Stimulated activated CD8-positive, alpha-beta memory T cell treated with anti-CD3 and anti-CD28 coated beads, Interleukin-4, amount 100 ng/mL, for 48 hours (primary cell): ENCODE data around the gene SPATA1.
A peak's percentile ranks its signal among the peaks of the same experiment; 100 is the strongest.
"Not testable (repeated sequence)": the region's sequence is repeated elsewhere in the genome, so short reads cannot be mapped to it uniquely, and the experiment has no call there.

Source experiments
- DNase-seq: peaks from one replicate; pipeline ENCODE4 v3.0.0-alpha.2; 2020

The SPATA1 gene

DNA sequence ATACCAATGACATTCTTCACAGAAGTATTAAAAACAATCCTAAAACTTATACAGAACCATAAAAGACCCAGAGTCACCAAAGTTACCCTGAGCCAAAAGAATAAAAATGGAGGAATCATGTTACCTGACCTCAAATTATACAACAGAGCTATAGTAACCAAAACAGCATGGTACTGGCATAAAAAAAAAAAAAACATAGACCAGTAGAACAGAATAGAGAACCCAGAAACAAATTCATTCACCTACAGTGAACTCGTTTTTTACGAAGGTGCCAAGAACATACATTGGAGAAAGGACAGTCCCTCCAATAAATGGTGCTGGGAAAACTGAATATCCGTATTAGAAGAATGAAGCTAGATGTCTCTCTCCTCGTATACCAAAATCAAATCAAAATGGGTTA lies 2.8 kb downstream of the SPATA1 start:
- DNase-seq = no peak

GRCh38 chr1:84510165-84510564 lies 4.0 kb downstream of the SPATA1 start:
- DNase-seq = no peak

- no peak for DNase-seq
Measured at GRCh38 chr1:84510668-84511067, 4.5 kb downstream of the SPATA1 start.

DNA sequence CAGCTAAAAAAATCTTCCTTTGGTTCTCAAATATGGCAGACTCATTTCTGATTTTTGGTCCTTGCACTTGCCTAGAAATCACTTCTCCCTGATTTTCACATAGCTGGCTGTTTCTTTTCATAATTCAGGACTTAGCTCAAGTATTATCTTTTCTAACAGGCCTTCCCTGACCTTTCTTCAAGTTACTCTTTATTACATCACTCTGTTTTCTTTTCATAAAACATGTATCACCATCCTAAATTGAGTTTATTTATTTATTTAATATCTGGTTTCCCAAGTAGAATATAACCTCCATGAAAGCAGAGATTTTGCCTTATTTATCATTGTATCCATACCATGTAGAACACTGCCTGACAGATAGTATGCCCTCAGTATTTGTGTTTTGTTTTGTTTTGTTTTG lies 18.4 kb downstream of the SPATA1 start:
- no peak for DNase-seq

DNA sequence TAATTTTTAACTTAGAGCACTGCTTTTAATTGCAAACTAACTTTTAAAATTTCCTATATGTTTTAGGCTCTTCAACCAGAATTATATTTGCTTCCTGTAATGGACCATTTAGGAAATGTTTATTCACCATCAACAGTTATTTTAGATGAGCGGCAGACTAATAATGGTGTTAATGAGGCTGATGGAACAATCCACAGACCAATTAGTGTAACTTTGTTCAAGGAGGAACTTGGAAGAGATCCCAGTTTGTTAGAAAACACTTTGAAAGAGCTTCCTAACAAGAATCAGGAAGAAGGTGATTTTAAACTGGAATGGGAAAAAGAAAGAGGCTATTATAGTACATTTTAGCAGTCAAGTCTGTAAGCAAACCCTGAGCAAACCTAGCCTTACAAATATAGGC lies 19.6 kb downstream of the SPATA1 start:
- DNase-seq = no peak

DNA sequence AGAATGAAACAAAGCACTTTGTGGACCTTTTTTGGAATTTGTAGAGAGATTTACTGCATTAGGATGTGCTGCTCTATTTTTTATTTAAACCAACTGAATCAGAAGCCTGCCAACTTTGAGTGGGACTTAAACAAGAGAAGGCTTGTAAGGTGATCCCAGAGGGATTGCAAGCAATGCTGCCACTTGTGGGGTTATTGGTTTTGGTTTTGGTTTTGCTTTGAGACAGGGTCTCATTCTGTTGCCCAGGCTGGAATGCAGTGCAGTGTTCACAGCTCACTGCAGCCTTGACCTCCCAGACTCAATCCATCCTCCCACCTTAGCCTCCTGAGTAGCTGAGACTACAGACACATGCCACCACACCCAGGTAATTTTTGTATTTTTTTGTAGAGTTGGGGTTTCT lies 32.4 kb downstream of the SPATA1 start:
- no peak for DNase-seq

DNA sequence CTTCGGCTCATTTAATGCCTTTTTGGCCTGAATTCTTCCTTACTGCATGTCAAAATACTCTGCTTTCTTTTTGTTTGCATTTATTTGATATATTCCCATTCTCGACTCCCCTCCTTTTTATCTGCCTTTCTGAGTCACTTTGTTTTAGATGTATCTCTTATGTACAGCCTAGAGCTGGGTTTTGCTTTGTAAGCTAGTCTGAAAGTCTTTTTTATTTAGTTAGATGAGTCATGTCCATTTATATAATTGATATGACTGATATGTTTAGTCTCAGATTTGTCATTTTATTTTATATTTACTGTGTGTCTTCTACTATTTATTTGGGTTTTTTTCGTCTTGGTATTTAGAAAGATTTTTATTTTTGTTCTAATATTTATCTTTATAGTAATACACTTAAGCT lies 33.8 kb downstream of the SPATA1 start:
- DNase-seq = no peak

GRCh38 chr1:84540759-84541158 lies 34.6 kb downstream of the SPATA1 start:
- DNase-seq = no peak

DNA sequence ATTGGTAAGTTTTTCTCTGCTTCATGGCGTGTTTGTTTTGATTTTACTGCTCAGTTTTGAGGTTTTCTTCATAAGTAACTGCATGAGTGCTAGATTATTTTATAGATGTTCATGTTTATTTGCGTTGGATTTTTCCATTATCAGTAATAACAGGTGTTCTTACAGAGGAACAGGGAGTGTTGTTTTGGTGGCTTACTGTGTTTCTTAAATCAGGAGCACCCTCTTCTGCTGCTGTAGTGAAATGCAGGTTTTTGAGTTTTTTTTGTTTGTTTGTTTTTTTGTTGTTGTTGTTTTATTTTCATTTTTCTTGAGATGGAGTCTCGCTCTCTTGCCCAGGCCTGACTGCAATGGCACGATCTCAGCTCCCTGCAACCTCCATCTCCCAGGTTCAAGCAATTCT lies 35.5 kb downstream of the SPATA1 start:
- no peak for DNase-seq

- DNase-seq = no peak
Measured at GRCh38 chr1:84550826-84551225, 44.6 kb downstream of the SPATA1 start.

DNA sequence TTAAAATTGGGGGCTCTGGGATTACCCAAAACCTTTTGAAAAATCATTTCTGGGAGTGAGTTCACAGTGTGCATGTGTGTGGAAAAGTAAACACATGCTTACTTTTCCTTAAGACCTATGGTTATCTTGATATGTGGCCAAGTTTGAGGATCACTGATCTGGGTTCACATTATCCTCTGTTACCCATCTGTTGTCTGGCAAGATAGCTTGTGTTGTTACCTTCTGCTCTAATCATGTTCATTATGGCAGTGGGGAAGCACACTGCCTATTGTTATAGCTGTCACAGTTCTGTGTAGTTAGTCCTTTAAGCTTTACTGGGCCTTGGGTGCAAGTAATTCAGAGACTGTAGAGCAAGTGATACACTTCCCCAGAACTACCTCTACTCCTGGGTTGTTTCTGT lies 63.0 kb downstream of the SPATA1 start:
- DNase-seq = no peak

GRCh38 chr1:84570436-84571149 lies 64.4 kb downstream of the SPATA1 start:
- DNase-seq = no peak

DNA sequence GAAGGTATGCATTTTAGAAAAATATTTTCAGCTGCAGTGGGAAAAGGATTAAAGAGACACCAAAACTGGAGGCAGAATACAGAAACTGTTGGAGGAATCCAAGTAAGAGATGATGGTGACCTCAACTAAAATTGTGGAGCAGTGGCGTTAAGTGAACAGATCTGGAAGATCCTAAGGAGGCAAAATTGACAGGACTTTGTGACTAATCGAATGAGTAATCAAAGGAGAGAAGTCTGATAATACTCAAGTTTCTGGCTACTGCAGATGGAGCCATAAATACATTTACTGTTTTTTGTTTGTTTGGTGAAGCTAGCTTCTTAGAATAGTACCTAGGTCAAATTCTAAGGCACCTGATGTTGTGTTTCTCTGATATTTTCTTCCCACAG lies 65.0 kb downstream of the SPATA1 start:
- no peak for DNase-seq

GRCh38 chr1:84573481-84573966 lies 67.3 kb downstream of the SPATA1 start:
- DNase-seq = no peak

DNA sequence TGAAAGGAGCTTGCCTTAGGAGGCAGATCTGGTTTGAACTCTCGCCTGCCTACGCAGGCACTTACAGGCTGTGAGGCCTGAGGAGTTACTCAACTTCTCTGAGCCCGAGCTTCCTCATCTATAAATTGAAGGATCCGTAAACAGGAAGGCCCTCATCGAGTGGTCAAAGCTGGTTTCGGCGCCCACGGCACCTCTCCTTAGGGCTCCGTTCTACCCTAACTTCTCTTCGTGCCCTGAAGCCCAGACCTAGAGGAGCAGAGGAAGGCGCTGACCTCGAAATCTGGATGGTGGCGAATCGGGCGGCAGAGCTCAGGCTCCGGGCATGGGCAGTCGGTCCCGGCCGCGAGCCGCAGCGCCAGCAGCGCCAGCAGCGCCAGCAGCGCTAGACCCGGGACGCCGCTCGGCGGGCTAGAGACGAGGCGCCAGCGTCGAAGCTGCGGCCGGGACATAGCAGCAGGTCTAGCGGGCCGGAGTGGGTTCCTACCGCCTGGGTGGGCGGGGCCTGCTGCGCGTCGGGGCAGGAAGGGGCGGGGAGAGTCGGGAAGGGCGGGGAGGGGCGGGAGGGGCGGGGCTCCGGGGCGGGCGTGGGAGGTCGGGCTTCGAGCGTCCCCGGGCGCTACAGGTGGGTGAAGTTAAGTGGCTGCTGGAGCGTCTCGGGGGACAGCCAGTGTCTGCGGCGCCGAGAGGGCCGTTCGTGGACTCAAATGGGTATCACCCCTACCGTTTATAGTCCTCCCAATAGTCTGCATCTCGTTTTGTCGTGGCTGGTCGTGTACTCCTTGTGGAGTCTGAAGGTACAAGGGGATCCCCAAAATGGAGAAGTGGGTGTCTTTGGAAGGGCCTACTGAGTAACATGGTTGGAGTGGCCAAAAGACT lies 68.0 kb downstream of the SPATA1 start, which contains the start of gene CTBS:
CTBS (minus strand) TSS at position 474 of the 876 bp plus-strand sequence; CDS start at position 449, 25 bp downstream.
- peak; percentile 88 for DNase-seq

DNA sequence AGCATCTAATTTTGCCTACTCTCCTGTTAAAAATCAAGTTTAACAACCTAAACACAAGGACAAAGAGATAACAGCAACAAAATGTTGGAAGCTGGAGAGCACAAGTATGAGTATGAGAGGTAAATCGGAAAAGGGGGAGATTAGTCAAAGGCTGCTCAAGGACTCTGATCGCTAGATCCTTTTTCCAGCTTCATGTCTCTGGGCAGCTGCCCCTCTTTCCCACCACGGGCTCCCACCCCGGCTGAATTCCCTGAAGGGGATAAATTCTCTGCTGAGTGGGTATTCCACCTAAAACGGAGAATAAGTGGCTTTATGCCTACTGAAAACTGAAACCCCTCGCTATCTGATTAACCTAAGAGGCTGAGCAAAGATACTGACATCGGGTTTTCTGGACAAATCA lies 68.8 kb downstream of the SPATA1 start:
- no peak for DNase-seq

- DNase-seq = no peak
Measured at GRCh38 chr1:84581648-84582047, 75.5 kb downstream of the SPATA1 start.

DNA sequence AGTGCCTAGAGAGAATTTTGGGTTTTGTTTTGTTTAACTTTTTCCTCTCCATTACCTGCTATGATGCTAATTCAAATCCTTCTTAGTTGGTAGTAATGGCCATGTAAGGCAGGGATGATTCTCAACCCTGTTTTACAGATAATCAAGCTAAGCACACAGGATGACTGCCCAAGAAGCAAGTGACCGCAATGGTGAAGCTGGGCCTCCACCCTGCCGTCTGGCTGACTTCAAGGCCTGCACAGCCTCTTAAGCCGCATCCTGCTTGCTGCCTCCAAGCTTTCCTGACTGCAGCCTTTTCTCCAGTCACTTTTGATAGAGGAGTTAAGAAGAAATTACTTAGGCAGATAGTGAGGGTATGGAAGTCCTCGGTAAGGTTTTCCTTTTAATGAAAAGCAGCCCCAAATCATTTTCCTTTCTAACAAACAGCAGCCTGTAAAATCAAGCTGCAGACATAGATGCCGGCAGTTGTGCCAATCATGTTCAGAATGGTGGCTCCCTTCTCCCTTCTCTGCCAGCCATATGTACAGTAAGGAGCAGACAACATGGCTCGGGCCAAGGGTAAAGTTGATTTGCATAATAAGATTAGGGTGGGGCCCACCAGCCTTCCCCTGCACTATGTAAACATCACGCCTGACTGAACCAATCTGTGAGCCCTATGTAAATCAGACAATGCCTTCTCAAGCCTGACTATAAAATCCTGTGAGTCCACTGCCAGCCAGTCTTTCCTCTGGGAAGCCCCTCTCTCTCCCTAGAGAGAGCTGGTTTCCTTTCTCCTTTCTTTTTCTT lies 76.8 kb downstream of the SPATA1 start:
- no peak for DNase-seq

DNA sequence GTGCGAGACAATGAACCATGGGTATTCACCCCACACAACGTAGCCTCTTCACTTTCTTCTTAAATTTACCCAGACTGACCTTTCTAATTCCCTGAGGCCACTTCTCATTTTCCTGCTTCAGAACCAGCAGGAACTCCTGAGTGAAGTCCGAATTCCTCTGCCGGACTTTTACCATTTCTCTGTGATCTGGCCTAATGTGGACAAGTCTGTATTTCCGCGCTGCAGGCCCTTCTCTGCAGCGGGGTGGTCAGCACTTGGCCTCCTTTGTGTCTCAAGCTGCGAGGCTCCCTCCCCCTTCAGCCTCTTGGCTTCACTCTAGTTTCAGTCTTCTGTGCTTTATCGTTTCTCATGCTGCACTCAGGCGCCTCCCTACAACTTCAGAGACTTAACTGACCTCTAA lies 77.5 kb downstream of the SPATA1 start:
- DNase-seq = no peak

DNA sequence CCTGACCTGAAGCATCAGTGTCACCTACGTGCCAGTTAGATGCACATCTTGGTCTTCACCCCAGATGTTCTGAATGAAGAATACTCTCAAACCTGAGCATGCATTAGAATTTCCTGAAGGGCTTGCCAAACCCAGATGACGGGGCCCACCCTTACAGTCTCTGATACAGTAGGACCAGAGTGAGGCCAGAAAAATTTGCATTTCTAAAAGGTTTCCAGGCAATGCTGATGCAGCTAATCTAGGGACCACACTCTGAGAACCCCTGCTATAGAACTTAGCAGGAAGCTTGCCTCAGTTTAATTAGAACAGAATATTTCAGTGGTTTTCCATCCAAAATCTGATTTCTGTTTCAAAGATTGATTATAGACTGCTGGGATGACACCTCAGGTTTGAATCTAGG lies 77.9 kb downstream of the SPATA1 start:
- no peak for DNase-seq

DNA sequence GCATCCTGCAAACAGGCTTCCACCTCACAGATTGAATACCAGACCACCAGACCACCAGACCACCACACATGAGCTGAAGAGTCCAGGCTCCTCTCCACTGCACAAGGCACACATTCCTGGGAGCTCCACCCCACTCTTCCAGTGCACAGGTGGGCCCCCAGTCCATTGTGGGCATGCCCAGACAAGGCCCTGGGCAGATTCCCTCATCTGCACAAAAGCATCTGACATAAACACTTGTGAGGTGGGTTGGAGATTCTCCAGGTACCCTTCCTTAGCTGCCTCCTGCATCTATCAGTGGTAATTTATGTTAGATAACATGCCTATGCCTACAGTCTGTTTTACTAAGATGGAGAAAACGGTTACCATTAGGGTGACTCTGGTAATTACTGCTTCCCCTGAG lies 79.6 kb downstream of the SPATA1 start:
- no peak for DNase-seq

DNA sequence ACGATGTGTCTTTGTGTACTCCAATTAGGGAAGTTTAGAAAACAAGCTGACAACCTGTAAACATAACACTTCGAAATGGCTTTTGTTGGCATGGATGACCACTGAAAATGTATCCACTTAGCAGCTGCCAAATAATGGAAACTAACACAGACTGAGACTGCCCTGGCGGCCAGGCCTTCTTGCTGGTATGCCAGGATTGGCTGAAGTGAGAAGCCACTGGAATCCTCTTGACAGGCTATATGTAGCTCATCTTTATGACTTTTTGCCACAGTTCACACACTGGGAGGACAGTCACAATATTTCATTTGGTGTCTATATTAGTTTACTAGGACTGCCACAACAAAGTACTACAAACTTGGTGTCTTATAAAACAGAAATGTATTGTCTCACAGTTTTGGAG lies 80.9 kb downstream of the SPATA1 start:
- no peak for DNase-seq

DNA sequence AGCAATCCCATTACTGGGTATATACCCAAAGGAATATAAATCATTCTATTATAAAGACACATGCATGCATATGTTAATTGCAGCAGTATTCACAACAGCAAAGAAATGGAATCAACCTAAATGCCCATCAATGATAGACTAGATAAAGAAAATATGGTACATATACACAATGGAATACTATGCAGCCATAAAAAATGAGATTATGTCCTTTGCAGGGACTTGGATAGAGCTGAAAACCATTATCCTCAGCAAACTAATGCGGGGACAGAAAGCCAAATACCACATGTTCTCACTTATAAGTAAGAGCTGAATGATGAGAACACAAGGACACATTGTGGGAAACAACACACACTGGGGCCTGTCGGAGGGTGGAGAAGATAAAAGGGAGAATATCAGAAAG lies 88.8 kb downstream of the SPATA1 start:
- DNase-seq = not testable (repeated sequence)
